Mesendoderm (in vitro differentiated cells): Measurements from ENCODE around the gene SASH1.
"Not testable (repeated sequence)": the region's sequence is repeated elsewhere in the genome, so short reads cannot be mapped to it uniquely, and the experiment has no call there.

ENCODE experiments used
- DNase-seq: peaks from one replicate; pipeline ENCODE4 v3.0.0; 2013
- H2AK5ac ChIP-seq: 2 replicates; pipeline ENCODE4 v1.6.1; 2013; ENCODE audit warnings: low read length, inconsistent platforms
- H2BK120ac ChIP-seq: 2 replicates; pipeline ENCODE4 v1.6.1; 2013; ENCODE audit warnings: low read depth, mild to moderate bottlenecking, low read length, moderate library complexity, mixed read lengths
- H2BK15ac ChIP-seq: replicated peaks from 2 replicates; pipeline ENCODE4 v1.6.1; 2013; ENCODE audit warnings: low read depth, mild to moderate bottlenecking, moderate library complexity
- H2BK5ac ChIP-seq: 2 replicates; pipeline ENCODE4 v1.6.1; 2013; ENCODE audit warnings: low read length, inconsistent platforms
- H3K18ac ChIP-seq: 2 replicates; pipeline ENCODE4 v1.6.1; 2013; ENCODE audit warnings: mild to moderate bottlenecking, low read length, mixed read lengths
- H3K23ac ChIP-seq: one replicate; pipeline ENCODE4 v1.6.1; 2013; ENCODE audit warnings: low read length
- H3K27ac ChIP-seq: 2 replicates; pipeline ENCODE4 v1.5.1; 2013; ENCODE audit warnings: low read depth, mild to moderate bottlenecking, inconsistent platforms, low read length, moderate library complexity
- H3K27me3 ChIP-seq: 2 replicates; pipeline ENCODE4 v1.6.1; 2013; ENCODE audit warnings: low read length, control low read depth, mild to moderate bottlenecking, inconsistent platforms; ENCODE audit not compliant: insufficient read depth, poor library complexity
- H3K36me3 ChIP-seq: 2 replicates; pipeline ENCODE4 v1.6.1; 2013; ENCODE audit warnings: low read length, inconsistent platforms; ENCODE audit not compliant: control insufficient read depth, insufficient read depth
- H3K4ac ChIP-seq: one replicate; pipeline ENCODE4 v1.6.1; 2013; ENCODE audit warnings: low read depth, mild to moderate bottlenecking, low read length, moderate library complexity
- H3K4me1 ChIP-seq: 2 replicates; pipeline ENCODE4 v1.6.1; 2013; ENCODE audit warnings: low read depth, low read length, inconsistent platforms; ENCODE audit not compliant: control insufficient read depth
- H3K4me2 ChIP-seq: 2 replicates; pipeline ENCODE4 v1.6.1; 2013; ENCODE audit warnings: low read length
- H3K4me3 ChIP-seq: 2 replicates; pipeline ENCODE4 v1.5.1; 2013; ENCODE audit warnings: mild to moderate bottlenecking, low read length
- H3K56ac ChIP-seq: one replicate; pipeline ENCODE4 v1.6.1; 2013; ENCODE audit warnings: low read length
- H3K79me1 ChIP-seq: 2 replicates; pipeline ENCODE4 v1.6.1; 2013; ENCODE audit warnings: low read length, inconsistent platforms
- H3K79me2 ChIP-seq: 2 replicates; pipeline ENCODE4 v1.6.1; 2013; ENCODE audit warnings: mild to moderate bottlenecking, low read length; ENCODE audit not compliant: control insufficient read depth, insufficient read depth
- H3K9ac ChIP-seq: 2 replicates; pipeline ENCODE4 v1.6.1; 2013; ENCODE audit warnings: low read length, inconsistent platforms
- H4K5ac ChIP-seq: one replicate; pipeline ENCODE4 v1.6.1; 2013; ENCODE audit warnings: low read length
- H4K8ac ChIP-seq: one replicate; pipeline ENCODE4 v1.6.1; 2013; ENCODE audit warnings: low read depth, mild to moderate bottlenecking, control low read depth, low read length, moderate library complexity
- WGBS: extraction: QIAGEN DNeasy Blood & Tissue Kit; methylation state at CpG from one replicate; pipeline ENCODE4 v1.1.7; 2013; ENCODE audit warnings: low lambda C conversion rate, missing lambda C conversion rate; ENCODE audit not compliant: insufficient coverage; ENCODE audit errors: extremely low coverage; 5-methylcytosine and 5-hydroxymethylcytosine counted together

Gene SASH1

GRCh38 chr6:148374040-148374774 lies 31.6 kb downstream of the SASH1 start:
- Histone ChIP-seq H3K9ac (no peak overlapping the region), H3K56ac (no peak overlapping the region), H3K18ac (no peak overlapping the region), H3K36me3 (peaks cover 2% of the 10 kb centered on the region), H3K23ac (no peak overlapping the region), H4K5ac (no peak overlapping the region), H4K8ac (no peak overlapping the region), H3K79me2 (no peaks in the 10 kb centered on the region), H2BK5ac (no peak overlapping the region), H3K27me3 (no peaks in the 10 kb centered on the region), H3K27ac (no peak overlapping the region), H2AK5ac (no peak overlapping the region), H3K4me2 (no peak overlapping the region), H2BK15ac (no peak overlapping the region), H3K4me1 (no peaks in the 10 kb centered on the region), H3K4ac (no peak overlapping the region), H2BK120ac (no peak overlapping the region), H3K4me3 (no peak overlapping the region), H3K79me1 (peaks cover 4% of the 10 kb centered on the region)
- WGBS: no CpG with 5 or more reads among the region's 5 CpGs
- DNase-seq: no peak

- H3K23ac ChIP-seq: no peak overlapping the region
- H3K4me1 ChIP-seq: no peaks in the 10 kb centered on the region
- H3K9ac ChIP-seq: no peak overlapping the region
- no peak overlapping the region for H3K18ac ChIP-seq
- H4K5ac ChIP-seq: no peak overlapping the region
- H3K27me3 ChIP-seq: no peaks in the 10 kb centered on the region
- no peak overlapping the region for H2BK120ac ChIP-seq
- no peak overlapping the region for H3K27ac ChIP-seq
- H2BK5ac ChIP-seq: no peak overlapping the region
- H3K56ac ChIP-seq: no peak overlapping the region
- peaks cover 8% of the 10 kb centered on the region for H3K79me1 ChIP-seq
- H3K4ac ChIP-seq: no peak overlapping the region
- H3K4me3 ChIP-seq: no peak overlapping the region
- peaks cover 2% of the 10 kb centered on the region for H3K36me3 ChIP-seq
- H2AK5ac ChIP-seq: no peak overlapping the region
- H4K8ac ChIP-seq: no peak overlapping the region
- no peak overlapping the region for H2BK15ac ChIP-seq
- DNase-seq: no peak
- no peaks in the 10 kb centered on the region for H3K79me2 ChIP-seq
- WGBS: no CpG with 5 or more reads among the region's 5 CpGs
- no peak overlapping the region for H3K4me2 ChIP-seq
These were observed 32.8 kb downstream of the SASH1 start for GRCh38 chr6:148375401-148375800.

- Histone ChIP-seq H3K9ac (no peak overlapping the region), H2BK120ac (no peak overlapping the region), H3K18ac (no peak overlapping the region), H3K4ac (no peak overlapping the region), H3K27me3 (no peaks in the 10 kb centered on the region), H3K56ac (no peak overlapping the region), H4K5ac (no peak overlapping the region), H3K79me2 (peaks cover 2% of the 10 kb centered on the region), H3K4me2 (no peak overlapping the region), H3K4me3 (no peak overlapping the region), H3K23ac (no peak overlapping the region), H2AK5ac (no peak overlapping the region), H3K79me1 (peaks cover 18% of the 10 kb centered on the region), H2BK15ac (no peak overlapping the region), H3K27ac (no peak overlapping the region), H4K8ac (no peak overlapping the region), H2BK5ac (no peak overlapping the region), H3K4me1 (peaks cover 2% of the 10 kb centered on the region), H3K36me3 (peaks cover 2% of the 10 kb centered on the region)
- DNase-seq: no peak
- no CpG with 5 or more reads among the region's 5 CpGs for whole genome bisulfite sequencing
These were observed 36.8 kb downstream of the SASH1 start for GRCh38 chr6:148379481-148379880.

GRCh38 chr6:148379966-148380713 lies 37.5 kb downstream of the SASH1 start:
- H2BK5ac ChIP-seq: no peak overlapping the region
- H2BK120ac ChIP-seq: no peak overlapping the region
- no peak overlapping the region for H4K8ac ChIP-seq
- no CpG with 5 or more reads among the region's 11 CpGs for WGBS
- H3K27me3 ChIP-seq: no peaks in the 10 kb centered on the region
- DNase-seq: no peak
- no peak overlapping the region for H3K4ac ChIP-seq
- H3K4me3 ChIP-seq: no peak overlapping the region
- no peak overlapping the region for H3K4me2 ChIP-seq
- H2AK5ac ChIP-seq: no peak overlapping the region
- H3K79me2 ChIP-seq: peaks cover 2% of the 10 kb centered on the region
- H3K18ac ChIP-seq: no peak overlapping the region
- H3K4me1 ChIP-seq: peaks cover 5% of the 10 kb centered on the region
- no peak overlapping the region for H3K9ac ChIP-seq
- peaks cover 18% of the 10 kb centered on the region for H3K79me1 ChIP-seq
- no peak overlapping the region for H3K27ac ChIP-seq
- no peak overlapping the region for H4K5ac ChIP-seq
- H3K56ac ChIP-seq: no peak overlapping the region
- no peak overlapping the region for H2BK15ac ChIP-seq
- H3K36me3 ChIP-seq: peaks cover 2% of the 10 kb centered on the region
- no peak overlapping the region for H3K23ac ChIP-seq

GRCh38 chr6:148382051-148382450 lies 39.4 kb downstream of the SASH1 start:
- H3K27me3 ChIP-seq, H3K4ac ChIP-seq, H3K23ac ChIP-seq, H3K18ac ChIP-seq, H4K5ac ChIP-seq, H2BK120ac ChIP-seq, H3K4me3 ChIP-seq, H2BK5ac ChIP-seq, H3K79me2 ChIP-seq, H3K4me1 ChIP-seq, H3K56ac ChIP-seq, H3K4me2 ChIP-seq, H3K36me3 ChIP-seq, H3K9ac ChIP-seq, H2BK15ac ChIP-seq, H3K27ac ChIP-seq, H4K8ac ChIP-seq, H2AK5ac ChIP-seq, DNase-seq: not testable (repeated sequence)
- peaks cover 17% of the 10 kb centered on the region for H3K79me1 ChIP-seq
- WGBS: no CpG with 5 or more reads among the region's 9 CpGs
